OCI-LY3 (cell line): ENCODE data around the gene LTO1.

Experiments used
- H2AFZ ChIP-seq: fragments of 200-600, 300-600 bp; shearing (Covaris generic); 2 replicates; pipeline ENCODE4 v1.6.0; 2014; ENCODE audit warnings: antibody characterized with exemption, low read depth, low read length
- H3K27ac ChIP-seq: fragments of 200-600, 300-600 bp; sonication (generic); 2 replicates; pipeline ENCODE4 v1.5.1; 2014; ENCODE audit warnings: mild to moderate bottlenecking, low read length, moderate library complexity, mixed read lengths
- H3K27me3 ChIP-seq: fragments of 200-600, 300-600 bp; sonication (generic); 2 replicates; pipeline ENCODE4 v1.6.1; 2014; ENCODE audit warnings: low read depth, low read length, mixed read lengths
- H3K36me3 ChIP-seq: fragments of 200-600, 300-600 bp; sonication (generic); replicated peaks from 2 replicates; pipeline ENCODE3; 2014; ENCODE audit warnings: low read depth, low read length, mixed read lengths
- H3K4me1 ChIP-seq: fragments of 300-600, 200-600 bp; sonication (generic); 2 replicates; pipeline ENCODE4 v1.6.1; 2014; ENCODE audit warnings: low read length, mixed read lengths
- H3K4me2 ChIP-seq: fragments of 200-600, 300-600 bp; sonication (generic); 2 replicates; pipeline ENCODE4 v1.6.1; 2014; ENCODE audit warnings: low read length, mixed read lengths
- H3K4me3 ChIP-seq: fragments of 300-600, 200-600 bp; sonication (generic); 2 replicates; pipeline ENCODE4 v1.5.1; 2014; ENCODE audit warnings: antibody characterized with exemption, mild to moderate bottlenecking, low read length, moderate library complexity
- H3K79me2 ChIP-seq: fragments of 300-600, 200-600 bp; shearing (Covaris generic); 2 replicates; pipeline ENCODE4 v1.6.1; 2014; ENCODE audit warnings: mild to moderate bottlenecking, low read length, mixed read lengths
- H3K9ac ChIP-seq: fragments of 300-600, 200-600 bp; shearing (Covaris generic); 2 replicates; pipeline ENCODE4 v1.6.0; 2014; ENCODE audit warnings: mild to moderate bottlenecking, low read length, moderate library complexity
- H3K9me3 ChIP-seq: fragments of 200-600, 300-600 bp; shearing (Covaris generic); 2 replicates; pipeline ENCODE4 v1.6.1; 2014; ENCODE audit warnings: low read length, mixed read lengths; ENCODE audit not compliant: insufficient read depth
- H4K20me1 ChIP-seq: fragments of 200-600, 300-600 bp; sonication (generic); 2 replicates; pipeline ENCODE4 v1.6.1; 2016; ENCODE audit warnings: low read length, mixed read lengths; ENCODE audit not compliant: insufficient read depth
- EZH2phosphoT487 ChIP-seq: fragments of 200-600 bp; shearing (Covaris generic); IDR thresholded peaks from 2 replicates; pipeline ENCODE4 v1.6.1; 2018; ENCODE audit warnings: antibody characterized with exemption, mixed run types, low read depth
- TF ChIP-seq, protein P1 (sequence below): fragments of 200-600, 300-600 bp; sonication (generic); IDR thresholded peaks from 2 replicates; pipeline ENCODE4 v1.5.1; 2014; ENCODE audit warnings: antibody characterized with exemption, low read length, low read depth

Gene LTO1

DNA sequence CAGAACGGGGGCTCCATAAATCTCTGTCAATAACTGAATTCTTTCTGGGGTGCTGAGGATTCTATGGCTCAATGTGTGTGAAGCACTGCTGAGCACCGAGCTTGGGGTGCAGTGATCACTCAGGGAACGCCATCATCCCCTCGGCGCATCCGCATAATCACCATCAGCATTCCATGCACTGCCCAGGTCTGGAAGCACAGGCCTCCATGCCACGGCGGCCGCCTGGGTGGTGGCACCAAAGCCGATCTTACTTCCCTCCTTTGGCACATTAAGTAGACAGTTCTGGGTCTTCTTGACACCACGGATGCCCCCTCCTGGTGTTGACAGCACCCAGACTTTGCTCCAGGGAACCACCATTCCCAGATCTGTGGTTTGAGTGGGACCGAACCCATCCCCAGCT lies 15.6 kb downstream of the LTO1 start:
- Histone ChIP-seq H2AFZ (no peak overlapping the region), H3K27me3 (no peaks in the 10 kb centered on the region), H3K9ac (no peak overlapping the region), H3K79me2 (no peaks in the 10 kb centered on the region), H3K4me3 (no peak overlapping the region), H3K9me3 (no peaks in the 10 kb centered on the region), H3K4me2 (no peak overlapping the region), H3K36me3 (no peaks in the 10 kb centered on the region), H3K4me1 (no peaks in the 10 kb centered on the region), H3K27ac (no peak overlapping the region), H4K20me1 (no peaks in the 10 kb centered on the region)
- TF ChIP-seq, protein P1, sequence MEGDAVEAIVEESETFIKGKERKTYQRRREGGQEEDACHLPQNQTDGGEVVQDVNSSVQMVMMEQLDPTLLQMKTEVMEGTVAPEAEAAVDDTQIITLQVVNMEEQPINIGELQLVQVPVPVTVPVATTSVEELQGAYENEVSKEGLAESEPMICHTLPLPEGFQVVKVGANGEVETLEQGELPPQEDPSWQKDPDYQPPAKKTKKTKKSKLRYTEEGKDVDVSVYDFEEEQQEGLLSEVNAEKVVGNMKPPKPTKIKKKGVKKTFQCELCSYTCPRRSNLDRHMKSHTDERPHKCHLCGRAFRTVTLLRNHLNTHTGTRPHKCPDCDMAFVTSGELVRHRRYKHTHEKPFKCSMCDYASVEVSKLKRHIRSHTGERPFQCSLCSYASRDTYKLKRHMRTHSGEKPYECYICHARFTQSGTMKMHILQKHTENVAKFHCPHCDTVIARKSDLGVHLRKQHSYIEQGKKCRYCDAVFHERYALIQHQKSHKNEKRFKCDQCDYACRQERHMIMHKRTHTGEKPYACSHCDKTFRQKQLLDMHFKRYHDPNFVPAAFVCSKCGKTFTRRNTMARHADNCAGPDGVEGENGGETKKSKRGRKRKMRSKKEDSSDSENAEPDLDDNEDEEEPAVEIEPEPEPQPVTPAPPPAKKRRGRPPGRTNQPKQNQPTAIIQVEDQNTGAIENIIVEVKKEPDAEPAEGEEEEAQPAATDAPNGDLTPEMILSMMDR = no peak
- TF ChIP-seq EZH2phosphoT487 = no peak

DNA sequence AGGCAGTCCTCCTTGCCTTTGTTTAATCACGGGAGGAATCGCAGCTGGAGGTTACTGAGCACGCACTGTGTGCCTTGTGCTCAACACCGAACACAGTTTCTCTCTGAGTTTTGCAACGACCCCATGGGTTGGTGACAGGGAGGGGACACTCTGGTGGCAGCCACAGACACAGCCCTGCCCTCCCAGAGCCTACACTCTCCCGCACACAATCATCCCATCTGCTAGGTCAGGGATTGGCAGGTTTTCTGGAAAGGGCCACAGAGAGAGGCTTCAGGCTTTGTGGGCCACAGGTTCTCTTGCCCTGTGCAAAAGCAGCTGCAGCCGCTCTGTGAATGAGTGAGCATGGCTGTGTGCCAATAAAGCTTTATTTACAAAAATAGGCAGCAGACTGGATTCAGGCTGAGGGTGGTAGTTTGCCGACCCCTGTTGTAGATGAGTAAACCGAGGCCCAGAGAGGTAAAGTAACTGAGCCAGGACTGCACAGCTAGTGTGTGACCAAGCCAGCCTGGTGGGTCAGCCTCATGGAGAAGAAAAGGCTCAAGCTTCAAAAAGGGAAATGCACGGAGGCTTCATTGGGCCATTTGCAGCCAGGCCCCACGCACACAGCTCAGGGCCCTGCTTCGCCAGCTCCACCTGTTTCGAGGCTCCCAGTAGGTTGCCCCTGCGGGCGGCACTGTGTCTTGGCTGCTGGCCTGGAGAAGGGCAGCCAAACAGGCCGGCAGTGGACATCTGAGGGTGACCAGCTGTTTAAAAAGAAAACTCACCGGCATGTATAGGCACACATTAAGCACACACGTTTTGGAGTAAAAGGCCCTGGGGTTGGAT lies 16.3 kb downstream of the LTO1 start:
- Histone ChIP-seq H3K4me3 (no peak overlapping the region), H3K79me2 (no peaks in the 10 kb centered on the region), H2AFZ (no peak overlapping the region), H3K36me3 (no peaks in the 10 kb centered on the region), H4K20me1 (no peaks in the 10 kb centered on the region), H3K27me3 (no peaks in the 10 kb centered on the region), H3K27ac (no peak overlapping the region), H3K4me1 (no peaks in the 10 kb centered on the region), H3K9me3 (no peaks in the 10 kb centered on the region), H3K4me2 (no peak overlapping the region), H3K9ac (no peak overlapping the region)
- no peak for TF ChIP-seq EZH2phosphoT487
- TF ChIP-seq, protein P1 = no peak

DNA sequence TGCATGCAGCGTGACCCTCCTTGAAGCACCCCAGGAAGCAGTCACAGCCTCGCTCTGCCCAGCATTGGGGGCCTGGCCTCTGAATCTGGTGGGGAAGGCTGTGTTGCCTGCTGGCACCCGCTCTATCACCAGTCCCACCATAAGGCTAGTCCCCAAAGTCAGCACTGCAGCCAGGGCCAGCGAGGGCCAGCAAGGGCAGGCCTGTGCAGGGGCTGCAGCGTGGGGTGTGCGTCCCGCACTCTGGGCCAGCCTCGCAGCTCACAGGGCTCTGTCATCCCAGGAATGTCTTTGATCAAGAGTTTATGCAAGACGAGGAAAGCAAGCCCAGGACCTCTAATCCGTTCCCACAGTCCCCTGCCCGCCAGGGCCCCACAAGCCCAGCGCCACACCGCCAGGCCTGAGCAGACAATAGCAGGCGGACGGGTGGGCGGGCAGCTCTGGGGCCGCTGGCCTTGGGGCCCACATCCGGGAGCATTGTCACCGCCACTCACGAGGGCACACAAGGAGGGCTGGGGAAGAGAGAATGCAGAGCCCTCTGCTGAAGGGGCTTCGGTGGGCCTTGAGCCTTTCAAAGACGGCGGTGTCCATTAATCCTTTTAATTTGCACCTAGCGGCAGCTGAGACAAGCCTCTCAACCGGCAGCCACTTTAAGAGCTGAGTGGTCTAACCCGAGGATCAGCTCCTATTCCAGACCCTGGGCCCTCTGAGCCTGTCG lies 17.1 kb downstream of the LTO1 start:
- Histone ChIP-seq H3K27me3 (no peaks in the 10 kb centered on the region), H3K27ac (no peak overlapping the region), H3K4me2 (no peak overlapping the region), H4K20me1 (no peaks in the 10 kb centered on the region), H3K4me3 (no peak overlapping the region), H2AFZ (no peak overlapping the region), H3K36me3 (peaks cover 4% of the 10 kb centered on the region), H3K9me3 (no peaks in the 10 kb centered on the region), H3K79me2 (no peaks in the 10 kb centered on the region), H3K4me1 (no peaks in the 10 kb centered on the region), H3K9ac (no peak overlapping the region)
- TF ChIP-seq, protein P1 = no peak
- TF ChIP-seq EZH2phosphoT487 = no peak

DNA sequence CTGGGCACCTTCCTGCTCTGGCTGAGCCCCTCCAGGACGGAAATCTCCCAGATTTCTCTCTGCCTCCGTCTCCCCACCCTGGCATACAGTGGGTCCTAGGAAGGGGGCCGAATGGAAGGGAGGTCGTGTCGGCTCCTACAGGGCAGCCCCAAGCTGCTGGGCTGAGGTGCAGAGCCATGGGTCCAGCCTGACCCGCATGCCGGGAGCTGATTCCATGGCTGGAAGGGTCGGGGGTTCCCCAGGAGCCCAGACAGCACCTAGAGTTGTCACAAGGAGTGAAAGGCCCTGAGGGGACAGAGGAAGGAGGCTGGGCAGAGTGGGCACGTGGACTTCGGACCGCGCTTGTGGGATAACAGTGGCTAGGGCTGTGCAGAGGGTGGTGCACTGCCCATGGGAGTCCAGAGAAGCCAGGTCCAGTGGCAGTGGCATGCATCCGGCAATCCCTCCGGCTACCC lies 17.7 kb downstream of the LTO1 start:
- no peak for TF ChIP-seq EZH2phosphoT487
- TF ChIP-seq, protein P1 = no peak
- H3K4me2 ChIP-seq = no peak overlapping the region
- H3K27me3 ChIP-seq = no peaks in the 10 kb centered on the region
- no peak overlapping the region for H3K9ac ChIP-seq
- no peak overlapping the region for H2AFZ ChIP-seq
- no peaks in the 10 kb centered on the region for H4K20me1 ChIP-seq
- no peaks in the 10 kb centered on the region for H3K9me3 ChIP-seq
- no peak overlapping the region for H3K27ac ChIP-seq
- H3K79me2 ChIP-seq = no peaks in the 10 kb centered on the region
- no peaks in the 10 kb centered on the region for H3K4me1 ChIP-seq
- H3K36me3 ChIP-seq = peaks cover 7% of the 10 kb centered on the region
- H3K4me3 ChIP-seq = no peak overlapping the region
